WTC11 (cell line): ENCODE measurements around the gene CDX2.
"Not testable (repeated sequence)": the region's sequence is repeated elsewhere in the genome, so short reads cannot be mapped to it uniquely, and the experiment has no call there.

Experiments
- CTCF ChIP-seq: fragments of 200-600 bp; IDR thresholded peaks from 2 replicates; pipeline ENCODE4 v1.8.0; 2022; ENCODE audit warnings: antibody characterized with exemption
- JUN ChIP-seq: sonication (generic); formaldehyde crosslinking; IDR thresholded peaks from 2 replicates; pipeline ENCODE4 v1.8.0; 2023; ENCODE audit warnings: mild to moderate bottlenecking, missing genetic modification reagents
- MAX ChIP-seq: sonication (generic); formaldehyde crosslinking; IDR thresholded peaks from 2 replicates; pipeline ENCODE4 v1.8.0; 2022; ENCODE audit warnings: mild to moderate bottlenecking, missing genetic modification reagents
- USF2 ChIP-seq: sonication (generic); formaldehyde crosslinking; IDR thresholded peaks from 2 replicates; pipeline ENCODE4 v1.8.1; 2023; ENCODE audit warnings: mild to moderate bottlenecking, missing genetic modification reagents, moderate library complexity
- TF ChIP-seq, protein P1 (sequence below): sonication (generic); formaldehyde crosslinking; IDR thresholded peaks from 2 replicates; pipeline ENCODE4 v1.8.0; 2022; ENCODE audit warnings: mild to moderate bottlenecking, missing genetic modification reagents

GRCh38 chr13:28005016-28005415 is 35.9 kb upstream of the CDX2 start:
- not testable (repeated sequence) for TF ChIP-seq MAX (CRISPR knock-in tag); CTCF; JUN (CRISPR knock-in tag); USF2
- TF ChIP-seq, protein P1, sequence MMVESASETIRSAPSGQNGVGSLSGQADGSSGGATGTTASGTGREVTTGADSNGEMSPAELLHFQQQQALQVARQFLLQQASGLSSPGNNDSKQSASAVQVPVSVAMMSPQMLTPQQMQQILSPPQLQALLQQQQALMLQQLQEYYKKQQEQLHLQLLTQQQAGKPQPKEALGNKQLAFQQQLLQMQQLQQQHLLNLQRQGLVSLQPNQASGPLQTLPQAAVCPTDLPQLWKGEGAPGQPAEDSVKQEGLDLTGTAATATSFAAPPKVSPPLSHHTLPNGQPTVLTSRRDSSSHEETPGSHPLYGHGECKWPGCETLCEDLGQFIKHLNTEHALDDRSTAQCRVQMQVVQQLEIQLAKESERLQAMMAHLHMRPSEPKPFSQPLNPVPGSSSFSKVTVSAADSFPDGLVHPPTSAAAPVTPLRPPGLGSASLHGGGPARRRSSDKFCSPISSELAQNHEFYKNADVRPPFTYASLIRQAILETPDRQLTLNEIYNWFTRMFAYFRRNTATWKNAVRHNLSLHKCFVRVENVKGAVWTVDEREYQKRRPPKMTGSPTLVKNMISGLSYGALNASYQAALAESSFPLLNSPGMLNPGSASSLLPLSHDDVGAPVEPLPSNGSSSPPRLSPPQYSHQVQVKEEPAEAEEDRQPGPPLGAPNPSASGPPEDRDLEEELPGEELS = not testable (repeated sequence)
